Endometrium (tissue), 2 donors: Measurements from ENCODE around the gene NECAP2.
"Not testable (repeated sequence)": the region's sequence is repeated elsewhere in the genome, so short reads cannot be mapped to it uniquely, and the experiment has no call there.

Experiments
- FAIRE-seq: peaks from 2 replicates; lab custom pipeline; 2012; peaks lifted over from hg19 to GRCh38; lab: Jason Lieb, UNC
- donor health status: control.
- donor health status: control.

NECAP2 gene

DNA sequence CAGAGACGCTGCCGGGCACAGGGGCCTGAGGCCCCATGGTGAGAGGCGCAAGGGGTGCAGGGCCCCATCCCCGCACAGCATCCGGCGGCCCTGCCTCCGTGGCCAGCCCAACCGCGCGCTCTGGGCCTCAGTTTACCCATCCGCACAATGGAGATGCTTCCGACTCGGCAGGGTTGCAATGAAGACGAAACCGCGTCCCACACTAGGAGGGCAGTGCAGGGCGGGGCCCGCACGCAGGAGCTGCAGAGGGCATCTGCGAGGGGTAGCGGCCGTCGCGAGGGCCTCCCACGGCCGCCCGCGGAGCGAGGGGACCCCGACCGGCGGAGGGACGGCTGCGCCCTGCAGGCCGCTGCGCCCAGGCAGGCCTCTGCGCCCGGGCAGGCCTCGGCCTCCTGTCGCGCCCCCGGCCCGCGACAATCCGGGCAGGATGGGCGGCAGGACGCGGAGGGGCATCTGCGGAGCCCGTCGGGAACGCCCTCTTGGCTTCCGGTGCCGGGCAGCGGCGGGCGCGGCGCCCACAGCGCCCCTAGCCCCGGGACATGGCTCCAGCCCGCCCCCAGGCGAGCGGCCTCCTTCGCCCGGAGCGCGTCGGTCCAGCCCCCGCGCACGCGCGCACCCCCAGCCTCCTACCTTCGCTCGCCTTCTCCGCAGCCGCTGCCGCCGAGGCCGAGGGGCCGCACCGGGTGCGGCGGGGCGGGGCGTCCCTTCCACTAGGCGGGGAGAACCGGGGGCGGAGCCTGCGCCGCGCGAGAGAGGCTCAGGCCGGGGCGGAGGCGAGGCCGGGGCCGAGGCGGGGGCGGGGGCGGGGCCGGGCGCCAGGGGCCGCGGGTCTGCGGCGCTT lies 58.3 kb downstream of the NECAP2 start:
- no peak for FAIRE-seq

DNA sequence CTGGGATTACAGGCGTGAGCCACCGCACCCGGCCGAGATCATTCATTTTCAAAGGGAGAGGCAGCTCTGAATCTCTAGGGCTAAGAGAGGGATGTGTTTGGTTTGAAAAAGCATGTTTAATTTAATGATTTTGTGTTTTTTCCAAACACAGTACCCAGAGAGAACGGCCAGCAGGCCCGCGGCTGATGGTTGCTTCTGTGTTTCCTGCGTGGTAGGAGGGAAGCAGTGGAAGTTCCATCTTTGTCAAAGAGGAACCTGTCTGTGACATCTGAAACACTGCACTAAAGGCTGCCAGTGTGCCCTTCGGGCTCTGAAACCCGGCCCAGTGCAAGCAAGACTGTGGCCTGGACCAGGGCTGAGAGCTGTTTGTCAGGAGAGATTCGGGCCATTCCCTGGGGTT lies 59.9 kb downstream of the NECAP2 start:
- not testable (repeated sequence) for FAIRE-seq

DNA sequence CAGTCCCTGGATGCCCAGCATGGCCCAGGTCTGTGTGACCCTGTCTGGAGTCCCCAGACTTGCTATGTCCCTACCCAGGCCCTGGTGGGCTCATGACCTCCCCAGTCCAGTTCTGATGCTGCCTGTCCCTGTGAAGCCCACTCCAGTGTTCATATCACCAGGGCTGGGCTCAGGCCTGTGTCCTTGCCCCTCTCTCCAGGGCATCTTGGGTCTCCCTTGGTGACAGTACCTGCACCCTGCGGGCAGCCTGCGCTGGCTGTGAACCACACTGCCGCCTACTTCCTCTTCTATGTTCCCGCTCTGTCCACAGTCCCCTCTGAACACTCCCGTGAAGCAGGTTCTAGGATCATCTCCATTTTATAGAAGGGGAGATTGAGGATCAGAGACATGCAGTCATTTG lies 60.5 kb downstream of the NECAP2 start:
- not testable (repeated sequence) for FAIRE-seq

DNA sequence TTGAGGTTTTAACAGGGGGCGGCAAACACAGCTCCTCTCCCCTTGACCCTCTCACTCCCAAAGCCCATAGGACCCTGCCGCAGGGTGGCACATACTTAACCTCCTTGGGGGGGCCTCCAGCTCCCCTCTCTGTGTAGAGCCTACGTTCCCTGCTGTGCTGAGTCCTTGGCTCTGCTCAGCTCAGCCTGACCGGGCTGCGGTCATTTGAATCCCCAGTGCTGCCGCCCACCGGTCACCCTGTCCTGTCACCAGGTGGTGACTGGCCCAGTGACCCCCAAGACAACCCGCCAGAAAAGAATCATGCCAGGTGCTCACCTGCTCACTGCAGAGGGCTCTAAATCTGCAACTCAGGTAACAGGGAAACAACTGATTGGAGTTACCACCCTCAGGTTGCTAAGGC lies 60.9 kb downstream of the NECAP2 start:
- FAIRE-seq: not testable (repeated sequence)

DNA sequence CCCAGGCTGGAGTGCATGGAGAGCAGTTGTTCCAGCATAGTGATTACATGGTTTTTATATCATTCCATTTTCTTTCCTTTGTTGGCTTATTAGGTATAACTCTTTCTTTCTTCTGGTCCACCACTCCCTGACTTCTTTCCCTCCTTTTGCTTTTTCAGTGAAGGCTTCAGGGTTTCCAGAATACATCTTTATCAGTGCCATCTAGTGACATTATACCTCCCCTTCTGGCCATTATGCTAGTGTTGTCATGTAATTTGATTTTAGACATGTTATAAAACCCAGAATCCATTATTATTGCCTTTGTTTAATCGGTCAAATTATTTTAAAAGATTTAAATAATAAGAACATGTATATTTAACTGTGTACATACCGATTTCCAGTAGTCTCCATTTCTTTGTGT lies 63.0 kb downstream of the NECAP2 start:
- FAIRE-seq: no peak

DNA sequence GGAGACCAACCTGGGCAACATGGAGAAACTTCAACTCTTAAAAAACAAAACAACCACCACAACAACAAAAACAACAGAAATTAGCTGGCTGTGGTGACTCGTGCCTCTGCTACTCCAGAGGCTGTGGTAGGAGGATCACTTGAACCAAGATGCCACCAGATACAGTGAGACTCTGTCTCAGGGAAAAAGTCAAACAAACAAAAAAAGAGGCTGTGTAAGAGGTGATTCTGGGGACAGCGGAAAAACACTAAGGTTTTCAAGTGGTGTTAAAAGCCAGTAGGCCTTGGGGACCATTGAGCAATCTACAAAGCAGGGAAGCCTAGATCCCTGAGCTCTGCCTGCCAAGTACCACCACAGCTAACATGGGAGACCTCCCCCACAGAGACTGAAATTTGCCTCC lies 65.3 kb downstream of the NECAP2 start:
- FAIRE-seq: not testable (repeated sequence)

DNA sequence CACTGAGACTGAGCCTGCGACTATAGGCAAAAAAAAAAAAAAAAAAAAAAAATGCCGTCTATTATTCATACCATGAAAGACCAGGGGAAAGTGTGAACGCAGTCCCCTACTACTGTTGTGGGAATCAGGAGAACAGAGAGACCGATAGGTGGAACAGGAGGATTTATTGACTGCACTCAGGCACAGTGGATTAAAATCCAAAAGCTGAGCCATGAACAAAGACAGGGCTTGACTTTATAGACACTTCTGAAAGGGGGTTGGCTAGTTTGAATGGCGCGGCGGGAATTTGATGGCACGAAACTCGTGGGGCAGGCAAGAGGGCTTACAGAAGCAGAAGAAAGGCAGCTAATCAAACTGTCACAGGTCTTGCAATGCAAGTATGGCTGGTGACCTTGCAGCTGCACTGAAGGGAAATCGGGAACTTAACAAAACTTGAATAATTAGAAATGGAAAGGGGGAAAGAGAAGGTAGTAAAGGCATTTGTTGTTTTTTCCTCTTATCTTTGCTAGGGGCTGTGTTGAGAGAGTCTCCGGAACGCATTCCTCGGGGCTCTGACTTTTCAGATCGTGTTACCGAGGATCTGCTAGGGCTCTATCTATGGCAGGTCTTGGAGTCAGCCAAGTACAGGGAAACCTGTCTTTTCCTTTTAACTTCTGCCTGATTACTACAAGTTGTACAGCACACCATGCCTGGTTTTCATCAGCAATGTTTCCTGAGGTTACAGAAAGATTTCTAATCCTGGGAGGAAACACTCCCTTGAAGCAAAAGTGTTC lies 66.0 kb downstream of the NECAP2 start:
- FAIRE-seq: not testable (repeated sequence)

DNA sequence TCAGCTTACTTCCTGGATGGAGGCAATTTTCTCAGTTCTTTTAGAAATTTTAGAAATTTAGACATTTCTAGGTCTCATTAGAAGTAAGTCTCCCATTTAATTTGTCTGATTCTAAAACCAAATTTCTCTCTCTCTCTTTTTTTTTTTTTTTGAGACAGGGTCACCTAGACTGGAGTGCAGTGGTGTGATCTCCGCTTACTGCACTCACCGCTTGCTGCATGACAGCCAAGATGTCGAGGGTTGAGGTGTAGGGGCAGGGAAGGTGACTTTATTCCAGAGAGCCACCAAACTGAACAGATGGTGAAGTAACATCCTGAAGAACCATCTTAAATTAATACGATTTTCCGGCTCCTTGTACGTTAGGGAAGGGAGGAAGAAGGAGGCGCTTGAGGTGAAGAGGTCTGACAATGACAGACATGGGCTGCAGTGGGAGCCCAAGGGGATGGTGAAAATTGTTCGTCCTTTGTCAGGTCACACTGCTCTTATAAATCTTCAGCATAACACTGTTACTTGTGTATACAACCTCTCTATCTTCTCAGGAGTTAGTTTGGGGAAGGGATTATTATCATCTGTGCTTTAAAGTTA lies 68.4 kb downstream of the NECAP2 start:
- not testable (repeated sequence) for FAIRE-seq
